HepG2 (cell line): ENCODE results near the gene QRICH2. TPM values are rescaled to one million over a fixed set of nuclear protein-coding genes. Genes with fewer than 3 reads are reported as not detected.

Experiments
- DR1 ChIP-seq: sonication (generic); formaldehyde crosslinking; IDR thresholded peaks from 2 replicates; pipeline ENCODE4 v1.8.0; 2021; ENCODE audit warnings: mild to moderate bottlenecking, missing genetic modification reagents, inconsistent platforms
- HOXA5 ChIP-seq: sonication (generic); formaldehyde crosslinking; IDR thresholded peaks from 2 replicates; pipeline ENCODE4 v1.4.0; 2020; ENCODE audit warnings: missing genetic modification reagents
- NFAT5 ChIP-seq: sonication (generic); formaldehyde crosslinking; IDR thresholded peaks from 2 replicates; pipeline ENCODE4 v1.4.0; 2020; ENCODE audit warnings: missing genetic modification reagents
- U2AF2 ChIP-seq: fragments of 200-400 bp; formaldehyde crosslinking; IDR thresholded peaks from 2 replicates; pipeline ENCODE4 v1.6.1; 2017; ENCODE audit warnings: low read depth, mild to moderate bottlenecking, low read length
- ZMYM2 ChIP-seq: sonication (generic); formaldehyde crosslinking; IDR thresholded peaks from 2 replicates; pipeline ENCODE4 v1.8.0; 2022; ENCODE audit warnings: mild to moderate bottlenecking, missing genetic modification reagents
- ZNF569 ChIP-seq: sonication (generic); formaldehyde crosslinking; IDR thresholded peaks from 2 replicates; pipeline ENCODE4 v1.5.0; 2020; ENCODE audit warnings: mild to moderate bottlenecking, missing genetic modification reagents, moderate library complexity, borderline replicate concordance
- ZNF782 ChIP-seq: sonication (generic); formaldehyde crosslinking; IDR thresholded peaks from 2 replicates; pipeline ENCODE4 v1.4.0; 2020; ENCODE audit warnings: missing genetic modification reagents, mild to moderate bottlenecking, borderline replicate concordance
- ZZZ3 ChIP-seq: sonication (generic); formaldehyde crosslinking; IDR thresholded peaks from 2 replicates; pipeline ENCODE4 v1.4.0; 2020; ENCODE audit warnings: missing genetic modification reagents, mild to moderate bottlenecking, borderline replicate concordance
- polyA plus RNA-seq, 8 experiments: library from polyadenylated mRNA; depleted of rRNA in 3 of 8; stranded (reverse) in 7 of 8; unstranded in 1 of 8; fragments of >200 nt; fragmentation: Illumina TruSeq in 4 of 8; extraction: Trizol in 4 of 8; gene quantifications; 2 replicates each; pipeline versions ENCODE4 v1.2.1 to v1.2.3, GENCODE V29; 2011 to 2016; ENCODE audit warnings: low read depth in 4 of 8, missing spikeins in 1 of 8, mixed read lengths in 1 of 8; ENCODE audit not compliant: insufficient read depth in 1 of 8
- total RNA-seq, 5 experiments: library from RNA; depleted of rRNA; stranded (reverse); fragments of >200 nt; fragmentation: Illumina TruSeq; extraction: Trizol; gene quantifications; 2 replicates each; pipeline ENCODE4 v1.2.3, GENCODE V29; 2016; ENCODE audit warnings: low read depth in 1 of 5
- TF ChIP-seq, protein P1 (sequence below): sonication (generic); formaldehyde crosslinking; IDR thresholded peaks from 2 replicates; pipeline ENCODE4 v1.5.1; 2020; ENCODE audit warnings: missing genetic modification reagents, mild to moderate bottlenecking, borderline replicate concordance
- TF ChIP-seq, protein P2 (sequence below), 2 experiments: fragments of 450-650 bp in 1 of 2; sonication (generic) in 1 of 2; formaldehyde crosslinking; IDR thresholded peaks; 2 replicates each; pipeline versions ENCODE4 v1.5.0 to v1.8.0; 2020 to 2022; ENCODE audit warnings: mild to moderate bottlenecking in 1 of 2, missing genetic modification reagents in 1 of 2
- TF ChIP-seq, protein P3 (sequence below): sonication (generic); formaldehyde crosslinking; IDR thresholded peaks from 2 replicates; pipeline ENCODE4 v1.8.0; 2022; ENCODE audit warnings: low read depth, missing genetic modification reagents
- TF ChIP-seq, protein P4 (sequence below): sonication (generic); formaldehyde crosslinking; IDR thresholded peaks from 2 replicates; pipeline ENCODE4 v1.5.0; 2020; ENCODE audit warnings: mild to moderate bottlenecking, missing genetic modification reagents

QRICH2 gene
- total and polyA plus RNA-seq, 2 of the 13 experiments (the other 11 are each of a cell fraction or from before 2014, with no cell fraction given), result 3.7 to 5.7 TPM

DNA sequence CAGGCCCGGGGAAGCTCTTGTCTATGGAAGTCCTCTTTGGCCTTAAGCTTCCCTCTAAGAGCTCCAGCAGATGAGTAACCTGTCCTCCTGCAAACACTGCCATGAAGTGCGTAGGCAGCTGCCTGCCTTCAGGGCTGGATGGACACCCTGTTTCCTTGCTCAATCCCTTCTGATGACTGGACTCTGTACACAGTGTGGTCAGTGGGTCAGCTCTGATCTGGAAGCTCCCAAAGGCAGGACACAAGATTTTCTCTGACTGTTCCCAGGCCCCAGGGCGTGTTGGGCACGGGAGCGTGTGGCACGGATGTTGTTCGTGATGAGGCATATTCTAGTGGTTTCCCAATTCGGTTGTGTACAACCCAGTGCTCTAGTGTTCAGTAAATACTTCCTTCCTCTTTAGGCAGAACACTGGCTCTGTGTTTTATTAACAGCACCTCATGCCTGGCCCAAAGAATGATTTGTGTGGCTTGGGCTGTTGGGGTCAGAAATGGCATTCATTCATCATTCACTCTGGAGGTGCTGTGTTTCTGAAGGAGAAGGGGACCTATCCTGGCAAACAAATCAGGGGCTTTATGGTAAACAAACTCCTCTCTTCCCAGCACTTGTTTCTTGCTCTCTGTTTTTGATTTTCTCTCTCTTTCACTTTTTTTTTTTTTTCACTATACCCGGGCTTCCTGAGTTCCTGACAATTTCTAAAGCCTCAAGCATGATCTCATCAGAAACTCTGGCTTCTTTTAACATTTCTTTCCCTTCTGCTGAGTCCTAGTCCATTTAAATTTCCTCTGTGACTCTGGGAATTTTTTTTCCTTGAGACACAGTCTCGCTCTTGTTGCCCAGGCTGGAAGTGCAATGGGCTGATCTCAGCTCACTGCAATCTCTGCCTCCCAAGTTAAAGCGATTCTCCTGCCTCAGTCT, 55.8 kb downstream of the QRICH2 start (continued):
- TF ChIP-seq, protein P1, sequence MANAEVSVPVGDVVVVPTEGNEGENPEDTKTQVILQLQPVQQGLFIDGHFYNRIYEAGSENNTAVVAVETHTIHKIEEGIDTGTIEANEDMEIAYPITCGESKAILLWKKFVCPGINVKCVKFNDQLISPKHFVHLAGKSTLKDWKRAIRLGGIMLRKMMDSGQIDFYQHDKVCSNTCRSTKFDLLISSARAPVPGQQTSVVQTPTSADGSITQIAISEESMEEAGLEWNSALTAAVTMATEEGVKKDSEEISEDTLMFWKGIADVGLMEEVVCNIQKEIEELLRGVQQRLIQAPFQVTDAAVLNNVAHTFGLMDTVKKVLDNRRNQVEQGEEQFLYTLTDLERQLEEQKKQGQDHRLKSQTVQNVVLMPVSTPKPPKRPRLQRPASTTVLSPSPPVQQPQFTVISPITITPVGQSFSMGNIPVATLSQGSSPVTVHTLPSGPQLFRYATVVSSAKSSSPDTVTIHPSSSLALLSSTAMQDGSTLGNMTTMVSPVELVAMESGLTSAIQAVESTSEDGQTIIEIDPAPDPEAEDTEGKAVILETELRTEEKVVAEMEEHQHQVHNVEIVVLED, result no peak
- no peak; the same call in 1 of the 2 replicates for TF ChIP-seq ZZZ3
- TF ChIP-seq, protein P2, sequence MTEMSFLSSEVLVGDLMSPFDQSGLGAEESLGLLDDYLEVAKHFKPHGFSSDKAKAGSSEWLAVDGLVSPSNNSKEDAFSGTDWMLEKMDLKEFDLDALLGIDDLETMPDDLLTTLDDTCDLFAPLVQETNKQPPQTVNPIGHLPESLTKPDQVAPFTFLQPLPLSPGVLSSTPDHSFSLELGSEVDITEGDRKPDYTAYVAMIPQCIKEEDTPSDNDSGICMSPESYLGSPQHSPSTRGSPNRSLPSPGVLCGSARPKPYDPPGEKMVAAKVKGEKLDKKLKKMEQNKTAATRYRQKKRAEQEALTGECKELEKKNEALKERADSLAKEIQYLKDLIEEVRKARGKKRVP (CRISPR knock-in tag; IDR thresholded peaks at IDR 0.05), result peak in 1 of 2 experiments; percentile 87; a peak in 2 of 4 replicates
- peak; percentile 14; the same call in 1 of the 2 replicates for TF ChIP-seq HOXA5 (CRISPR knock-in tag)
- no peak for TF ChIP-seq ZMYM2 (CRISPR knock-in tag)
- no peak for TF ChIP-seq NFAT5 (CRISPR knock-in tag)
- TF ChIP-seq DR1 (CRISPR knock-in tag), result no peak
- TF ChIP-seq ZNF782, result no peak
- TF ChIP-seq, protein P3, sequence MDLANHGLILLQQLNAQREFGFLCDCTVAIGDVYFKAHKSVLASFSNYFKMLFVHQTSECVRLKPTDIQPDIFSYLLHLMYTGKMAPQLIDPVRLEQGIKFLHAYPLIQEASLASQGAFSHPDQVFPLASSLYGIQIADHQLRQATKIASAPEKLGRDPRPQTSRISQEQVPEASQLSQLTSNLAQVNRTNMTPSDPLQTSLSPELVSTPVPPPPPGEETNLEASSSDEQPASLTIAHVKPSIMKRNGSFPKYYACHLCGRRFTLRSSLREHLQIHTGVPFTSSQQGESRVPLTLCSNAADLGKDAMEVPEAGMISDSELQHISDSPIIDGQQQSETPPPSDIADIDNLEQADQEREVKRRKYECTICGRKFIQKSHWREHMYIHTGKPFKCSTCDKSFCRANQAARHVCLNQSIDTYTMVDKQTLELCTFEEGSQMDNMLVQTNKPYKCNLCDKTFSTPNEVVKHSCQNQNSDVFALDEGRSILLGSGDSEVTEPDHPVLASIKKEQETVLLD, result no peak
- no peak for TF ChIP-seq ZNF569 (CRISPR knock-in tag)
- TF ChIP-seq U2AF2, result no peak
- TF ChIP-seq, protein P4, sequence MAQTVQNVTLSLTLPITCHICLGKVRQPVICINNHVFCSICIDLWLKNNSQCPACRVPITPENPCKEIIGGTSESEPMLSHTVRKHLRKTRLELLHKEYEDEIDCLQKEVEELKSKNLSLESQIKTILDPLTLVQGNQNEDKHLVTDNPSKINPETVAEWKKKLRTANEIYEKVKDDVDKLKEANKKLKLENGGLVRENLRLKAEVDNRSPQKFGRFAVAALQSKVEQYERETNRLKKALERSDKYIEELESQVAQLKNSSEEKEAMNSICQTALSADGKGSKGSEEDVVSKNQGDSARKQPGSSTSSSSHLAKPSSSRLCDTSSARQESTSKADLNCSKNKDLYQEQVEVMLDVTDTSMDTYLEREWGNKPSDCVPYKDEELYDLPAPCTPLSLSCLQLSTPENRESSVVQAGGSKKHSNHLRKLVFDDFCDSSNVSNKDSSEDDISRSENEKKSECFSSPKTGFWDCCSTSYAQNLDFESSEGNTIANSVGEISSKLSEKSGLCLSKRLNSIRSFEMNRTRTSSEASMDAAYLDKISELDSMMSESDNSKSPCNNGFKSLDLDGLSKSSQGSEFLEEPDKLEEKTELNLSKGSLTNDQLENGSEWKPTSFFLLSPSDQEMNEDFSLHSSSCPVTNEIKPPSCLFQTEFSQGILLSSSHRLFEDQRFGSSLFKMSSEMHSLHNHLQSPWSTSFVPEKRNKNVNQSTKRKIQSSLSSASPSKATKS (CRISPR knock-in tag), result no peak
